NCI-H2227 treated with DMSO at 0.1 percent for 48 hours (cell line): ENCODE data around the gene NSL1.

Experiments used
- DNase-seq: peaks from one replicate; lab custom pipeline; 2025; lab: John Stamatoyannopoulos, UW

The NSL1 gene

GRCh38 chr1:212685429-212685828 lies 106.1 kb downstream of the NSL1 start:
- DNase-seq: no peak

DNA sequence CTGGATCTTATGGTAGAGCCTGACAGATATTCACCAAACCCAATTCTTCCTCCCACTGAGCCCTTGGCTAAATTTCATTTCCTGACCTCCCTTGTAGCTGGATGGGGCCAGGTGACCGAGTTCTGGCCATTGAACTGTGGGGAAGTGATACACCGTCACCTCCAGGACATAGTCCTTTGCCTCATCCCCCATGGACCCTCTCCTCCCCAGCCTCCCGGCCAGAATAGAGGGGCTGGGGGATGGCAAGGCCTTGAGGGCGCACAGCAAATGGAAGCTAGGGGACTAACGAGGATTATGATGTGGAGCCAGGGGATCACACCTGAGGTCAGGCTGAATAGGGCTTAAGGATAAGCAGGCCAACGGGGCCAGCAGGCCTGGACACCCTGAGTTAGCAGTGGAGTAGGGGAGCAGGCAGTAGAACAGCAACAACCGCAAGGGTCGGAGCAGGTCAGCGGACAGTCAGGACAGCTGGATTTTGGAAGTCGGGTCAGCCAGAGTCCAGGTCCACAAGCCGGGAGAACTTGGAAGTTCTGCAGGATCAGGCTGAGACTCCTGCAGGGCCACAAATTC lies 107.0 kb downstream of the NSL1 start:
- DNase-seq: no peak

- DNase-seq: no peak
Measured at GRCh38 chr1:212684076-212684475, 107.5 kb downstream of the NSL1 start.

DNA sequence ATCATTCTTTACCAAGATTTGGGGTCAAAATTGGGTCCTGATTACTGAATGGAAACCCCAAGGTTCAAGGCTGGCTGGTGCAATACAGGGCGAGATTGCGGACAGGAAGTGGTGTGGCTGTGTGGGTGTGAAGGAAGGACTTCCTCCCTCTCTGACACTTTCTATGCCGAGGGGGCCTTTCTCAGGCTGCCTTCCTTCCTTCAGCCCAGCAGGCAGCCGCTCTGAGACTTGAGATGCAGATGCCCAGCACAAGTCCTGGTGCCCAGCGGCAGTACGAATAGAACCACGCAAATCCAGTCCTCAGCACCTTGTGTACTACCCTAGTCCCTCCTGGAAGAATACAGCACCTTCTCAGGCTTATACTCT lies 108.2 kb downstream of the NSL1 start:
- no peak for DNase-seq

DNA sequence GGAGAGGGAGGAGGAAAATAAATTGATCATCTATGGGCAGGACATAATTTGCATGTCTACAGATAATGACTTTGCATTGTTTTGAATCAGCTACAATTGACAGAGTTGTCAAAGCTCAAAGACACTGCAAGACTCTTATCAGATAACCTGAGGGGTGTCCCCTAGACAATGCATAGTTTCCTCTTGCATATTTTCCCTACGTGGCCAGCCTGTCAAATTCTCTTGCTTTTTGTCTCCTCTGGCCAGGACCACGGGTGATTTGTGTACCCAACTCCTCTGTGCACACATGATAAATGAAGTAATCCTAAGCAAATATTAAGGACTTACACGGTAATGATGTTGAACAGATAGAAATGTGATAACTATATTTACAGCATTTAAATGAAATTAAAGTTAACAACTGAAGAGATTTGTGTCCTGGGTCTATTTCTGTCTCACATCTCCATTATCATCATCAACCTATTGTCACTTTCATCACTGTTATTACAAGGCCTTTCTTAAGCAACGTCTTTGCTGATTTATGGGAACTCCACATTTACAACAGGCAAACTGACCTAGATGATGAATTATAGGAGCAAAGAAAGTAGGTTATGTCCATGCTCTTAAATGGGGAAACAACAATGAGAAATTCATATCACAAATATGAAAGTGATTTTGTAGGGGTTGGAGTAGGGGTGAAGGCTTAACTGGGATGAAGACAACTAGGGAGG lies 110.7 kb downstream of the NSL1 start:
- DNase-seq: peak; percentile 11

DNA sequence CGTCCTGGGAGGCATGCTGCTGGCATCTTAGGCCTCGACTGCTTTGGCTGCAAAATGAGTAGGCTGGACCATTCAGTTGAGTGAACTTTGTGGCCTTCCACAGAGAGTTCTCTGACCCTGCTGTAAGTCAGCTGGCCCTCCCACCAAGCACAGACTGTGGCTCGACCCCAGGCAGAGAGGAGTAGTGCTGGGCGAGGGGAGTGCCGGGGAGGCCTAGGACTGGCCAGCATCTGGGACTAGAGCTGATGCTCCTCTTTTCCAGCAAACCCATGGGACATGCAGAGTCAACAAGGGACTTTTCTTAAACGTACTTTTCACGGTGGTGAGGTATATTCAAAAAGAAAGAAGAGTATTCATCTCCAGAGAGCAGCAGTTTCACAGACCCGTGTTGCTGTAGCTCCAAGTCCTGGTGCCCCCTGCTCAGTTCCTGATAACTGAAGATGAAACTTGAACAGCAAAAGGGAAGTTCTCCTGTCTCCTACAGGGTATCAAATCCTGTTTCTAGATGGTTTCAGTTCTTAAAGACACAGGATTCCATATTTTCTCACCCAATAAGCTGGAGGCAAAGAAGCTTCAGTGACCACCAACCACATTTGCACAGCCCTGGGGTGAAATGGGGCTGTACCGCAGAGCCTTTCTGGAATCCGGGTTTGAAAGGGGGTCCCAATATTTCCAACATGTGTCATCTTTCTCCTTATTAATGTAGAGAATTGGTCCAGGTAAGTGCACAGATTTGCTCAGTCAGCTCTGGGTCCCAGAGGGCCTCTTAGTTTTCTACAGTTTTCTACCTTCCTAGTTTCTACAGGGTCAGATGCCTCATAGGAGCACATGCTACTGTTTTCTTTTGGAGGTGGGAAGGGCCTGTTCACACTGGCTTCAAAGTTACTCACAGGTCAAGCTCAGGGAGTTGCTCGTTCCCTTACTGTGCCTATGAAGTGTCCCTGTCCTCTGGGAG lies 112.8 kb downstream of the NSL1 start:
- DNase-seq: no peak

- no peak for DNase-seq
Measured at GRCh38 chr1:212677573-212677972, 114.0 kb downstream of the NSL1 start.

- DNase-seq: no peak
Measured at GRCh38 chr1:212677136-212677535, 114.4 kb downstream of the NSL1 start.
